GM21423 (cell line): ENCODE measurements around the gene OPRL1.

Experiments used
- ATAC-seq: cut with Tn5 transposase; IDR thresholded peaks from one replicate; pipeline ENCODE4 v1.9.1; 2021; ENCODE audit warnings: mild to moderate bottlenecking, moderate library complexity; ENCODE audit not compliant: unreplicated experiment

The OPRL1 gene

GRCh38 chr20:64080013-64080812 is at the start of gene OPRL1:
Gene OPRL1, plus strand, starts transcription at chr20:64080082. Its CDS starts 12,639 bp downstream, at chr20:64092721.
- no peak for ATAC-seq

DNA sequence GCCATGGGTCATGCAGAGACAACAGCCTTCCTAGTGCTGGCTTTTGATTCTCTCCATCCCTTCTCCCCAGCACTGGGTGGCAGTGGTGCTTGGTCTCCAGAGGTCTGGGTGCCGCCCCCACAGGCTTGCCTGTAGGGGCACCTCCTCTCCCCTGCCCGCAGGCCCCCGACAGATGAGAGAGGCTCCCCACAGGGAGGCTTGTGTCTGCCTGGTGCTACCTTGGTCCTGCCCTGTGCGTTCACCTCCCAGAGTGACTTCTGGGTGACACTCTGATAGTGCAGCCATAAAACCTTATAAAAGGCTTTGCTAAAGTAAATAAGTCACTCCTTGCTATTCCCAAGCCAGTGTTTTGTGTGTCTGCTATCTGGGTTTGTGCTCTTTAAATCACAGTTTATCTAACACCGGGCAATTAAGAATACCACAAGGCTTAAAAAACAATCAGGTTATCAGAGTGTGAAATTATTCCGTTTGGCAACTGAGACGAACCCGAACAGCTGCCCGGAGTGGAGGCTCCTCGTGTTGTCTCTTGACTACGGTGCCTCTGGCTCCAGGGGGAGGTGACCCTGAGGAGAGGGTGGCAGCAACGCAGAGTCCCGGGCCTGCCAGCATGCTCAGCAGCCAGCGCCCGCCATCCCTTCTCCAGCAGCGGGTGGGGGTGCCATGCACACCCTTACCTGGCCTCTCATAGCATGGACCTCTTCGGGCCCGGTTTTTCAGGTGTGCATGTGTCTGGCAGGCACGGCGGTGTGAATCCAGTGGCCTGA is 49.3 kb upstream of the OPRL1 start:
- no peak for ATAC-seq

DNA sequence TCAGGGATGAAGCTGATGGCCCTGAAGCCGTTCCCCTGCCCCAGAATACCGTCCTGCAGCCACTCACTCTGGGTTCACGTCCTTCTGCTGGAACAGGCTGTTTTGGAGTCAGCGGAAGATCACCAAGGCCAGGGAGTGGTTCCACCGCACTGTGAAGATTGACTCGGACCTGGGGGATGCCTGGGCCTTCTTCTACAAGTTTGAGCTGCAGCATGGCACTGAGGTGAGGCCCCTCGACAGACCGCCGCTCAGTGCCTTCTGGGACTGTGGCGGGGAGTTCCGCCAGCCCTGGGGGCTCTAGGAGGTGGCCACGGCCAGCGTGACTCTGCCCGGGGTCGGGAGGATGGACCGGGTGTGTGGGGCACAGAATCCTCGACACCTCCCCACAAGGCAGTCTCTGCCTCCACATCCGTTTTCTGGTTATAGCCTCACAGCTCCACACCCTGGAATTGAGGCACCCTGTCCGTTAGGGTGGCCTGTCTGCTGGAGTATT is 48.0 kb upstream of the OPRL1 start:
- ATAC-seq: no peak

DNA sequence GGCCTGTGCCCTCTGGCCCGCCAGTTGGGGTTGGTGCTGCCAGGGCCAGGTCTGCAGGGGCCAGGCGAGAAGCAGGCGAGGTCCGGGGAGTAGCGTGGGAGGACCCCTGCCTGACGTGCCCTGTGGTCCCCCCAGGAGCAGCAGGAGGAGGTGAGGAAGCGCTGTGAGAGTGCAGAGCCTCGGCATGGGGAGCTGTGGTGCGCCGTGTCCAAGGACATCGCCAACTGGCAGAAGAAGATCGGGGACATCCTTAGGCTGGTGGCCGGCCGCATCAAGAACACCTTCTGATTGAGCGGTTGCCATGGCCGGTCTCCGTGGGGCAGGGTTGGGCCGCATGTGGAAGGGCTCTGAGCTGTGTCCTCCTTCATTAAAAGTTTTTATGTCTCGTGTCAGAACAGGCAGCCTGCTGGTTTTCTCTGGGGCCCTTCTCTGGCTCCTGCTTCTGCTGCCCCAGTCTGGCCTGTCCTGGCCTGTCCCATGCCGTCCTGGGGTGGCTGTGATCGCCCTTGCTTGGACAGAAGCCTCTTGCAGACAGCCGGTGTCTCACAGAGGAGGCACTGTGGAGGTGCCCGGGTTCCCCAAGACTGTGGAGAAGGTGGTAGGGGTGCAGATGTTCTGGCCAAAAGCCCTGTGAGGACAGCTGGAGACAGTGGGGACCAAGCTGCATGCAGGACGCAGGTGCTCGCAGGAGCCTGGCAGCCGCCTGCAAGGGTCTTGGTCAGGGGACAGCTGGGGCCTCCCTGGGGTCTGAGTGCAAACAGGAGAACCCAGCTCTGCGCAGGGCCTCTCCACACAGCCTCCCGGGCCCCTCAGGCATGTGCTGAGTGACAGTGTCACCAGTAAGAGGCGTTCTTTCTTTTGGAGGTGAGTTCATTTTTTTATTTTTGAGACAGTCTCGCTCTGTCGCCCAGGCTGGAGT is 46.9 kb upstream of the OPRL1 start:
- ATAC-seq: no peak

- no peak for ATAC-seq
Measured at GRCh38 chr20:64033981-64034493, 45.8 kb upstream of the OPRL1 start.

DNA sequence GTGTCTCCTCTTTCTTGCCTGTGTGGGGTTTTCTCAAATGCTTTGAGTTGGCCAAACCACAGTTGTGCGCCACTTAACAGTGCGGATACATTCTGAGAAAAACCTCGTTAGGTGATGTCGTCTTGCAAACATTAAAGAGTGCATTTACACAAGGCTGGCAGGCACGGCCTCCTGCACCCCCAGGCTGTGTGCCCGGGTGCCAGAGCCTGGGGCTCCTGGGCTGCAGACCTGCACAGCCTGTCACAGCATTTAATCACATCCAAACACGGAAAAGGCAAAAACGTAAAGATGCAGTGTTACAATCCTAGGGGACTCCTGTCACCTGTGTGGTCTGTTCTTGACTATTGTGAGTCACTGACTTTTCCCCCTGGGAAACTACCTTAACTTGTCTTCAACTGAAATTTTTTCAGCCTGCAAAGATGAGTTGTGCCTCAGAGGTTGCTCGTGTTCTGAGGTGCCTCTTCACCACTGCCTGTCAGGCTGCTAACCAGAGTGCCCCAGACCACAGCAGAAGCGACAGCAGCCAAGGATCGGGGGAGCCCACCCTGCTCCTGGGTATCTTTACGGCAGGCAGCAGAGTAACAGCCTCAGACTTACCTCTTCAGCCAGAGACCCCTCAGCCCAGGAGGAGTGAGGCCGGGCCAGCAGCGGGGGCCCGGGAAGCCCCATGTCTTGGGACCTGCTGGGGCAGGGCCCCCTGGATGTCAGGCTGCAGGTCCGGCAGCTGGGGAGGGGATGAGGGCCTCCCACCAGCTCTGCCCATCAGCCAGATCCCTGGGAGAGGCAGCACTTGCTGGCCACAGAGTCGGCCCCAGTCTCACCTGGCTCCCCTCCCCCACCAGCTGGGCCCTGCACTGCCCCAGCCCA is 44.6 kb upstream of the OPRL1 start:
- ATAC-seq: no peak

- no peak for ATAC-seq
Measured at GRCh38 chr20:64035933-64036345, 43.9 kb upstream of the OPRL1 start, which contains the start of gene C20orf204. Gene C20orf204, plus strand, starts transcription at chr20:64036182. Its CDS starts 142 bp downstream, at chr20:64036324.

DNA sequence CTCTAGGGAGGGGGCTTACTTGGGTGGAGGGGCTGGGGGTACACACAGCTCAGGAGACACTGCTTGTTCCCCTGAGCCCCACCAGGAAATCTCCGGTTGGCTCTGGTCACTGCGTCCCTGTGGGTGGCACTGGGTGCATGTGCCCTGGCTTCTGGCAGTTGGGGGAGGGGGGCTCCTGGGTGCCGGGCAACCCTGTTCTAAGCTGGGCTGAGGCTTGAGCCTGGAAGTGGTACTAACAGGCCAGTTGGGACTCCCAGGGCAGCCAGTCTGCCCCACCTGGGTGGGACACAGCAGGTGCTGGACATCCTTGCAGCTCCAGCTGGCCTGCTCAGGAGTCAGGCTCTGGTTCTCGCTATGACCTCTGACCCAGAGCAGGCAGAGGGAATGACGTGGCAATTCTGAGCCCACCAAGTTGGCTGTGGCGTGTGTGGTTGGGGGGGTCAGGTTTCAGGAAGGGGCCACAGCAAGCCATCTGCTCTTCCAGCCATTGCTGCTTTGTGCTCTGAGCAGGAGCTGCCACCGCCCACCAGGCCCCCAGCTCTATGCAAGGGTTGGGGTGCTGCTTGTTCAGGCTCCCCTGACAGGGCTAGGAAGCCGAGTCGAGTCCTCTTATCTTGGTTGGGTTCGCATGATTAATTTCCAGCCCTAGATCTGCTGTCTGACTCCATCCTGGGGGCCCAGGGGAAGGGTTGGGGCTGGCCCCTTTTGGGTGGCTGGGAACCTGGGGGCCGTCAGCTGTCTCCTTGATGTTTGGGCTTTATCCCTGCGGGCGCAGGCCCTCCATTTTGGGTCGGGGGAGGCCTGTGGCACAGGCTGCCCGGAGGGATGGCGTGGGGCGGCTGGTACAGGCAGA is 43.3 kb upstream of the OPRL1 start:
- no peak for ATAC-seq

- ATAC-seq: no peak
Measured at GRCh38 chr20:64037199-64037497, 42.7 kb upstream of the OPRL1 start.

- ATAC-seq: no peak
Measured at GRCh38 chr20:64037498-64038213, 42.2 kb upstream of the OPRL1 start.

DNA sequence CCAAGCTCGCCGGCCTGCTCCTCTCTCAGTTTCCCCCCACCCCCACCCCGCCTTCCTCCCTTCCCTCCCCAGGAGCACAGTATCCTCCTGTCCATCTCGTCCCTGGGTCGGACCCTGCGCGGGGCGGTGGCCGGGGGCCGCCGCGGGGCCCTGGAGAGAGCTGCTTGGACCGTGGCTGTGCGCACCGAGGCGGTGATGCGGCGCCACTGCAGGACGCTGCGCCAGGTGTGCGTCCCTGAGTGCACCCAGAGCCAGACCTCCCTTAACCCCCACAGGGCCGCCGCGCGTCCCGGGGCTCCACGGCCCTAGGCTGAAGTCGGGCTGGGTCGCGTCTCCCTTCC is 41.7 kb upstream of the OPRL1 start:
- ATAC-seq: peak; percentile 21

DNA sequence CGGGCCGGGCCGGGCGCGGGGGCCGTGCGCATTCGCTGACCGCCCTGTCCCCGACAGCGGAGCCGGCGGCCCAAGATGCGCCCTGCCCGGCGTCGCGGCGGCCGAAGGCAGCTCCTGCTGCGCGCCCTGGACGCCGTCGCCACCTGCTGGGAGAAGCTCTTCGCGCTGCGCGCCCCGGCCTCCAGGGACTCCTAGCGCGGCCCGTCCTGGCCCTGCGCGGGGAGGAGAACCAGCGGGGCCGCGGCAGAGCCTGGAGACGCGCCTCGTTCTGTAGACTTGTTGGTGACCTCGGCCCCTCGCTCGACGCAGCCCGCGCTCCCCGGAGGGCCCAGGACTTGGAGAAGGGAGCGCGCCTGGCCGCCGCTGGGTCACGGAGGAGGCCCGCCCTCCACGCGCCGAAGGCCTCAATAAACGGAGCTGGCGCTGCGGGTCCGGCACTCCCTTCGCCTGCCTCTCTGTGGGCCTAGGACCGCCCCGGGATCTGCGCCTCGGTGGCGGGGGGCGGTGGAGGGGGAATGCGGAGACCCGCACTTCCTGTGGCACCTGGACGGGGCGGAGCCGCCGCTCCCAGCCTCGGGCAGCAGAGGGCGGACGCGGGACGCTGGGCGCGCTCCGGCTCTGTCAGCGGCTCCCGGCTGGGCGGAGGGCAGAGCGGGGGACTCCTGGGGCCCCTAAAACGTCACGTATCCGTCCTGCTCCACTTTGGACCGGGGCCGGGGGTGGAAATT is 41.2 kb upstream of the OPRL1 start:
- peak; percentile 46 for ATAC-seq

DNA sequence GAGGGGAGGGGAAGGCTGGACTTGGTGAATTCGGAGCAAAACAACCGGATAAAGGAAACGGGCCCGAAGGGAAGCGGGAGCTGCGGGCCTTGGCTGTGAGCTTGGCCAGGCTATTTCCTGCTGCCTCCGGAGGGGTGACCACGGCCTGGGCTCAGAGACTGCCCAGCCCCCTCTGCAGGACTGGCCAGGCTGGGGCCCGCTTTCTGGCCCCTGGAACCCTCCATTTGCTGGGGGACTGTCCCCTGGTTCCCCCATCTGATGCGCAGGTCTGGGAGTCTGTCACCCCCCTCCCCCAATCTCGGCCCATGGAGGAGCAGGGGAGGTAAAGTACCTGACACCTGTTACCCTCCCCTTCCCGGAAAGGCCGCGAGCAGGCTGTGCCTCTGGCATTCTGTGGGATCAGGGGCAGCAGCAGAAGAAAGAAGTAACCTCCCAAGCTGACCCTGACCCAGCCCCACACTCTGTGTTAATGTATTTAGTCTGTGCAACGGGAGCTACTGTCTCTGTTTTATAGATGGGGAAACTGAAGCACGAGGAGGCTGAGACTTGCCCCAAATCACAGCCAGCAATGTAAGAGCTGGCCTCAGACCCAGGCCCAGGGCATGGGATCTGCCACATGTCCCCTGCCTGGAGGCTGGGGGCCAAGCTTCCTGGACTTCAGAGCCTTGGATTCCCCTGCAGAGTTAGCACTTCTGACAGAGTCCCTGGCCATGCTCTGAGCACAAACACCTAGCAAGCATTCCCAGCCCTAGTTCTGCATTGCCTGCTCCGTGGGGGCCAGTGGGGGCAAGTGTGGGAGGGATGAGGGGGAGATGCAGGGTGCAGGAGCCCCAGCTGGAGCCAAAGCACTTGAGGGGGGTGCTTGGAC is 40.4 kb upstream of the OPRL1 start:
- no peak for ATAC-seq

DNA sequence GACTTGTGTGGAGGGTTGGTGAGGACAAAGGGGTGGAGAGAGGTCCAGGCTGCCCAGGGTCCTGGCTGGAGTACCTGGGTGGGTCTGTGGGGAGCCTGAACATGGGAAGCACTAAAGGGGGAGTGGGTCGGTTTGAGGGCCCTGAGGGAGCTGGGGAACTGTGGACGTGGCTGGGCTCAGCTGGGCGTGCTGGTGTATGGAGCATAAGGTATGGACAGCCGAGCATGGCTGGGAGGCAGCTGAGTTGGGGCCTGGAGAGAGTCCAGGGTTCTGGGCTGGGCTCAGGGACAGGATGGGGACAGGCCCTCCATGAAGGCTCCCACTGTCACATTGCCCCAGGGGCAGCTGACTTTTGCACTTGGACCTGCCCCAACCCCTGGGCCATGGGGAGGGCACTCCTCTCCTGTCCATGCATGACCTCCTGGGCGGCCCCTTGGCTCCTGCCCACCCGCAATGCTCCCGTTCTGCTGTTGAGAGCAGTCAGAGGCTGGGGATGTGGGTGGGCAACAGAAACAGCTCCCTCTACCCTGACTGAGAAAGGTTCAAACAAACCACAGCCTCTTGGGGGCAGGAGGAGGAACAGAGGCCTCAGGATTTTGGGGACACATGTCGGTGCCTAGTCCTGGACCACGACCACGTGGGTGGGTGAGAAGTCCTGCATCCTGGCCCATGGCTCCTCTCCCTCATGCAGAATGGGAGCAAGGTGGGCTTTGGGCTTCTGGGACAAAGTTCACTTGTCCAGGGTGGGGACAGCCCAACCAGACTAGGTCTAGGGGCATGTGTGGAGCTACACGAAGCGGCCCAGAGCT is 39.4 kb upstream of the OPRL1 start:
- no peak for ATAC-seq

GRCh38 chr20:64041040-64041780 is 38.7 kb upstream of the OPRL1 start:
- no peak for ATAC-seq

- no peak for ATAC-seq
Measured at GRCh38 chr20:64041781-64042053, 38.2 kb upstream of the OPRL1 start.
